Colonic mucosa (tissue), 4 donors: ENCODE measurements around the gene CA7. TPM values are rescaled to one million over a fixed set of nuclear protein-coding genes. Genes with fewer than 3 reads are reported as not detected.

Experiments used
- DNase-seq: peaks from one replicate; pipeline ENCODE4 v3.0.0-alpha.2; 2020
- H3K27ac ChIP-seq: fragments of 200-600 bp; one replicate; pipeline ENCODE4 v1.8.0; 2021
- H3K27me3 ChIP-seq: fragments of 200-600 bp; one replicate; pipeline ENCODE4 v1.8.0; 2021
- H3K36me3 ChIP-seq: fragments of 200-600 bp; one replicate; pipeline ENCODE4 v1.8.0; 2021
- H3K4me1 ChIP-seq: fragments of 200-600 bp; one replicate; pipeline ENCODE4 v1.8.0; 2021; ENCODE audit warnings: mild to moderate bottlenecking
- H3K4me3 ChIP-seq: fragments of 200-600 bp; one replicate; pipeline ENCODE4 v1.8.0; 2021
- H3K9ac ChIP-seq, 2 donors: one replicate each; pipeline ENCODE4 v1.7.0; 2013; ENCODE audit warnings: control low read depth in 2 of 2, low read depth in 2 of 2, low read length in 2 of 2
- H3K9me3 ChIP-seq: fragments of 200-600 bp; one replicate; pipeline ENCODE4 v1.8.0; 2021
- CTCF ChIP-seq: fragments of 200-600 bp; IDR thresholded peaks from one replicate; pipeline ENCODE4 v1.8.0; 2022; ENCODE audit warnings: antibody characterized with exemption, mild to moderate bottlenecking
- intact Hi-C: fragments of 100-400 bp; cut with DNase I; formaldehyde crosslinking; loops from one replicate; pipeline ENCODE4 v1.14.1; 2022
- total RNA-seq, 2 donors: library from RNA; stranded (reverse); fragmentation: NEBNext Ultra II Directional in 1 of 2; extraction: Animal tissue kit (Norgen Biotek cat#: 25700) in 1 of 2; gene quantifications; one replicate each; pipeline ENCODE4 v1.2.1, GENCODE V29; 2021
- donor health status: healthy.
- donor health status: DM: no; HTN: no; CAD: no.
- donor health status: DM: no; HTN: no; CAD: no.

The CA7 gene
- total RNA-seq, 2 donors from 2014 or later = 46.2 to 120 TPM

GRCh38 chr16:66809765-66810164, 34.4 kb upstream of the CA7 start:
- no peak overlapping the region for H3K9ac ChIP-seq
- H3K27ac ChIP-seq = no peak overlapping the region
- H3K36me3 ChIP-seq = peaks cover 6% of the 10 kb centered on the region
- intact Hi-C loops = no loop called here
- no peaks in the 10 kb centered on the region for H3K27me3 ChIP-seq
- DNase-seq = no peak
- no peaks in the 10 kb centered on the region for H3K4me1 ChIP-seq
- no peak for TF ChIP-seq CTCF
- H3K4me3 ChIP-seq = no peak overlapping the region
- no peaks in the 10 kb centered on the region for H3K9me3 ChIP-seq

- Histone ChIP-seq H3K4me3 (no peak overlapping the region), H3K4me1 (no peaks in the 10 kb centered on the region), H3K36me3 (peaks cover 6% of the 10 kb centered on the region), H3K9ac (no peak overlapping the region), H3K27ac (no peak overlapping the region), H3K27me3 (no peaks in the 10 kb centered on the region), H3K9me3 (no peaks in the 10 kb centered on the region)
- intact Hi-C loops = no loop called here
- no peak for DNase-seq
- no peak for TF ChIP-seq CTCF
Observed at GRCh38 chr16:66810391-66810790, 33.8 kb upstream of the CA7 start.

- peaks cover 6% of the 10 kb centered on the region for H3K36me3 ChIP-seq
- TF ChIP-seq CTCF = no peak
- intact Hi-C loops = no loop called here
Observed at GRCh38 chr16:66811043-66811442, 33.2 kb upstream of the CA7 start.

GRCh38 chr16:66814734-66815133, 29.5 kb upstream of the CA7 start:
- DNase-seq = no peak
- no peak for TF ChIP-seq CTCF
- Histone ChIP-seq H3K9ac (no peak overlapping the region), H3K27me3 (no peaks in the 10 kb centered on the region), H3K36me3 (no peaks in the 10 kb centered on the region), H3K4me3 (no peak overlapping the region), H3K4me1 (no peaks in the 10 kb centered on the region), H3K27ac (no peak overlapping the region), H3K9me3 (no peaks in the 10 kb centered on the region)
- intact Hi-C loops = no loop called here

More at GRCh38 chr16:66811043-66811442, 33.2 kb upstream of the CA7 start:
- Histone ChIP-seq H3K9ac (no peak overlapping the region), H3K4me3 (no peak overlapping the region), H3K27ac (no peak overlapping the region), H3K27me3 (no peaks in the 10 kb centered on the region), H3K9me3 (no peaks in the 10 kb centered on the region), H3K4me1 (no peaks in the 10 kb centered on the region)
- no peak for DNase-seq

- no peak for TF ChIP-seq CTCF
- peaks cover 6% of the 10 kb centered on the region for H3K36me3 ChIP-seq
- no peaks in the 10 kb centered on the region for H3K4me1 ChIP-seq
Observed at GRCh38 chr16:66824006-66824405, 20.2 kb upstream of the CA7 start.

More at GRCh38 chr16:66824006-66824405, 20.2 kb upstream of the CA7 start:
- Histone ChIP-seq H3K9me3 (no peaks in the 10 kb centered on the region), H3K9ac (no peak overlapping the region), H3K4me3 (no peak overlapping the region), H3K27ac (no peak overlapping the region), H3K27me3 (no peaks in the 10 kb centered on the region)
- intact Hi-C loops = no loop called here
- DNase-seq = no peak
